NCI-H748 treated with DMSO at 0.1 percent for 48 hours (cell line): ENCODE data around the gene TRIM47.

Source experiments
- DNase-seq: peaks from one replicate; lab custom pipeline; 2025; lab: John Stamatoyannopoulos, UW

Gene TRIM47

GRCh38 chr17:75846692-75847613 is 31.4 kb downstream of the TRIM47 start:
- DNase-seq, result no peak

- no peak for DNase-seq
Measured at GRCh38 chr17:75845933-75846691, 32.3 kb downstream of the TRIM47 start.

- no peak for DNase-seq
Measured at GRCh38 chr17:75845058-75845711, 33.2 kb downstream of the TRIM47 start.

GRCh38 chr17:75844530-75845057 is 33.8 kb downstream of the TRIM47 start:
- DNase-seq, result no peak

- no peak for DNase-seq
Measured at GRCh38 chr17:75843577-75844529, 34.5 kb downstream of the TRIM47 start, which contains the start of gene UNC13D. Gene UNC13D, minus strand, starts transcription at chr17:75844404. Its CDS starts 67 bp downstream, at chr17:75844337.

GRCh38 chr17:75842963-75843576 is 35.3 kb downstream of the TRIM47 start:
- DNase-seq, result no peak

GRCh38 chr17:75842411-75842810 is 36.0 kb downstream of the TRIM47 start:
- DNase-seq, result no peak

- no peak for DNase-seq
Measured at GRCh38 chr17:75840799-75841164, 37.6 kb downstream of the TRIM47 start.

GRCh38 chr17:75839942-75840798 is 38.2 kb downstream of the TRIM47 start:
- DNase-seq, result no peak

- DNase-seq, result no peak
Measured at GRCh38 chr17:75838410-75838809, 40.0 kb downstream of the TRIM47 start.

GRCh38 chr17:75837899-75838298 is 40.5 kb downstream of the TRIM47 start:
- no peak for DNase-seq

- DNase-seq, result no peak
Measured at GRCh38 chr17:75836605-75837004, 41.8 kb downstream of the TRIM47 start.

- no peak for DNase-seq
Measured at GRCh38 chr17:75835654-75835987, 42.8 kb downstream of the TRIM47 start.

GRCh38 chr17:75834928-75835653 is 43.3 kb downstream of the TRIM47 start:
- DNase-seq, result no peak

- no peak for DNase-seq
Measured at GRCh38 chr17:75834279-75834920, 44.0 kb downstream of the TRIM47 start.

GRCh38 chr17:75832652-75833400 is 45.6 kb downstream of the TRIM47 start:
- no peak for DNase-seq

- DNase-seq, result no peak
Measured at GRCh38 chr17:75832164-75832651, 46.2 kb downstream of the TRIM47 start.
